HG02571 (cell line): ENCODE results near the gene DAPL1.

ENCODE experiments used
- ATAC-seq: cut with Tn5 transposase; IDR thresholded peaks from one replicate; pipeline ENCODE4 v1.9.1; 2021; ENCODE audit warnings: mild to moderate bottlenecking, moderate library complexity; ENCODE audit not compliant: unreplicated experiment

Gene DAPL1, protein sequence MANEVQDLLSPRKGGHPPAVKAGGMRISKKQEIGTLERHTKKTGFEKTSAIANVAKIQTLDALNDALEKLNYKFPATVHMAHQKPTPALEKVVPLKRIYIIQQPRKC

GRCh38 chr2:158795195-158795924 is at the start of gene DAPL1:
Gene DAPL1 (plus strand): TSS chr2:158795317. CDS start chr2:158795373, 56 bp downstream.
- ATAC-seq, result no peak

DNA sequence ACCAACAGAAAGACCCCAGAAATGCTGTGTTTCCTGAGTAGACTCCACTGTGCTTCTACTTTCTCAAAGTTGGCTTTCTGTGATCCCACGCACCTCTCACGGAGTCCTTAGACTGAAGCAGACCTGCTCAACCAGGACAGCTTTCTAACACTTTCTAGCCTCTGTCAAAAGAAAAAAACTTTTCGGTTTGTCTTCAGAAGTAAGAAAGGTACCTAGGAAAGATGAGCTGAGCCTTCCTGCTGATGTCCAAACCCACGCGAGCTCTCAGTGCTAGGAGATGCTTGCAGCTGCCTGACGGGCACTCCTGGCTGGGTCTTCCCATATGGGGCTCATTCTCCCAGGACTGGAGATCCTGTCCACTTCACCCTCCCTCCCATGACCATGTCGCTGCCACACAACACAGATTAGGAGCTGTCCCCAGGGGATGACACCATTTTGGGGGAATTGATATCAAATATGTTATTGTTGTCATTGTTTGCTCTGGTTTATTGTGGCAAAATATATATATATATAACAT is 49.2 kb upstream of the DAPL1 start:
- no peak for ATAC-seq

DNA sequence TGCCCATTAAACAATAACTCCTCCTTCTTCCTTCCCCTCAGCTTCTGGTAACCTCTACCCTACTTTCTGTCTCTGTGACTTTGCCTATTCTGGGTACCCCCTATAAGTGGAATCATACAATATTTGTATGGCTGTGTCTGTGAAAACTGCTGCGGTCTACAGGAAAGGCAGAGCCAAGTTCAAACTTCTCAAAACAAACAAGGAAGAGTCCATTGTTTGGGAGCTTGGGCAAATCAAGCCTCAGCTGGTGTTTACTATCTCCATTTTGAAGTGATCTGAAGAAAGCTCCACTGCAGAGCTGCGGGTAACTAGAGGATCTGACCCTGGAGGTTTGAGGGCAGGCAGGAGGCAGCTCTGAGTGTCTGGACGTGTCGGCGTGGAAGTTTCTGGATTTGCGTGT is 48.6 kb upstream of the DAPL1 start:
- no peak for ATAC-seq

- ATAC-seq, result no peak
These were observed 47.8 kb upstream of the DAPL1 start for GRCh38 chr2:158747281-158747680.

- ATAC-seq, result no peak
These were observed 46.1 kb upstream of the DAPL1 start for GRCh38 chr2:158748926-158749590.

DNA sequence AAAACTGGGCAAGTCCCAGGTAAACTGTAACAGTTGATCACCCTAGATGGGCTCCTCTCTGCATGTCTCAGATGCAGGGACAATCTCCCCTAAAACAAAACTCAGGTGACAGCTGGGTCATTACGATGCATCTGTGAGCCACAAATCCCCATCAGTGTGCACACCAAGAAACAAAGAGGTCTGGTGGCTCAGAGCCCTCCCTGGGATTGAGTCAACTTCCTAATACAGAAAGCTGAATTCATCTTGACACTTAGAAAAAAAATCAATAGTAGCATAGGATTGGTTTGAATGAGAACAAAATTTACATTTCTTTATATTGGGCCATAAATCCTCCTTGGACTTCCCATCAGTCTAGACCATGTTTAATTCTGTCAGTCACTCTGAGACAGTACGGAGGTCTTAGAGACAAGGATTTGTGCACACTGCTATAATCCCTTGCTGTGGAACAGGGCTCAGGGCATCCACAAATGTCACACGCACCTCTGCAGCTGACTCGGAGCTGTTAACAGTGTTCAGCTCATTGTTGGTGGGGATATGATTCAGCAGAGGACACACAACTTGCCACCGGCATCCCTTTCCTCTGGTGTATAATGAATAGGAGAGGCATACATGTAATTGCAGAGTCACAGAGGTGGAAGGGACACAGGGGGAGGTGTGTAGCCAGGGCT is 44.5 kb upstream of the DAPL1 start:
- no peak for ATAC-seq

DNA sequence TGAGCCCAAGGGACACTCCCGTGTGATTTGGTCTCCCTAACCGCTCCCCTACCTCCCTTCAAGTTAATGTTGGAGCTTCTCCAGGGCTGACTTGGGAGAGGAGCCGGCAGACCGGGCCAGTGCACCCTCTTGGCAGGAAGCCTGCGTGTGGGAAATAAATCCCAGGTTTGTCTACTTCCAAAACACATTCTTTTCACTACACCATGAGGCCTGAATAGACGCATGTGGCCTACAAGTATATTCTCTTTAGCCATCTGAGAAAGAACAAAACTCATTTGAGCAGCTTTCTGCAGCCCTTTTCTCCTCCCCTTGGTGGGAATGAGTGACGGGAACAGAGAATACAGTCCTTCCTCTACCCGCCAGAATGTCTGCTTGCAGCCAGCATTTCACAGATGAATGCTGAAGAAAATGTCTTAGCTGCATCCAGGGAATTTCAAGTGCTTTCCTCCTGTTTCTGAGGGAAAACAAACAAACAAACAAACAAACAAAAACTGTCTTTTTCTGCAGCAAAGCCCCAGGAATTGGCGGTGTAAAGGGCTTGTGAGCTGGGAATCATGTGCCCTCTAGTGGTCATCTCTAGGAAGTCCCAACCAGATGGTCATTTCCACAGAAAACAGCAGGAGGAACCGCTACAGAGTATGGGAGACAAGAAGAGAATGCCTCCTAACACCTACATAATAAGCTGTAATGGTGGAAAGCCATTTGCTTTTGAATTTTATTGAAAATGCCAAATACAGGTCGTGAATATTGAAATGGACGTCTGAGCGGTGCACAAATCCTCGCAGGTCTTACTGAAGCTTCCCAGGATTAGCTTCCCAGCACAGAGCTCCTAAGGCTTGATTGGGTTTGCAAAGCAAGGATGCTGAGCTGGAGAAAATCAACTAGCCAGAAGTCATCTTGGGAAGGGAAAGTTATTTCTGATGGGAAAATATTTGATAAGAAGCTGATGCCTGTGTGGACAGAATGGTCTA is 41.2 kb upstream of the DAPL1 start:
- ATAC-seq, result peak; percentile 73

DNA sequence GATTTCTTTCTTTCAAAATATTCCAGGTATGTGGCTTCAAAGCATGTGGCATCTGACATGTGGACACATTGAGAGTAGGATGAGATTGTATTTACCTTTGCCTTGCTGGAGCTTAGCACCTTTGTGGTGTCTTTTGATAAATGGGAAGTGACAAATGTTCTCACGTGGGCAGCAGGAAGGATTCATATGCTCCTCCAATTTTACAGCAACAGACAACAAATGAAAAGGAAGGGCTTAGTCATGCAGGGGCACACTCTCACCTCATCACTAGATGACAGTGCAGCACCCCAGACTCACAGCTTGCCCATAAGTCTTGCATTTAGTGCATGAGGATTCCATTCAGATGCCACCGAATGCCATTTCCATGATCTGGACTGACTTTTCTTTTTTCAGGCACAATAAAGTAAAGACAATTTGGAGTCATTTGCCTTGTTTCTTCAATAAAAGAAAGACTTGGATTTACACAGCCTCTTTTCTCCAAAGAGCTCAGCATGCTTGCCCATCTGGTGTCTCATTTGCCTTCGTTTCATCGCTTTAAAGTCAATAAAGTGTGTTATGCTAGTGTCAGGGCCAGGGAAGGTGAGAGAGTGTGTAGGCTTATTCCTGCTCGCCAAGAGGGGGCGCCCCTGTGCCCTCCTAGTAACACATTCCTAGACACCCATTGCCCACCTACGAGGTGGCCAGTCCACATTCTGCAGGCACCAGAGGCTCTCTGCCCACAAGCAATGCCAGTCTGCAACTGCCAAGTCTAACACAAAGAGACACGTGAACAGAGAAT is 39.6 kb upstream of the DAPL1 start:
- ATAC-seq, result no peak

DNA sequence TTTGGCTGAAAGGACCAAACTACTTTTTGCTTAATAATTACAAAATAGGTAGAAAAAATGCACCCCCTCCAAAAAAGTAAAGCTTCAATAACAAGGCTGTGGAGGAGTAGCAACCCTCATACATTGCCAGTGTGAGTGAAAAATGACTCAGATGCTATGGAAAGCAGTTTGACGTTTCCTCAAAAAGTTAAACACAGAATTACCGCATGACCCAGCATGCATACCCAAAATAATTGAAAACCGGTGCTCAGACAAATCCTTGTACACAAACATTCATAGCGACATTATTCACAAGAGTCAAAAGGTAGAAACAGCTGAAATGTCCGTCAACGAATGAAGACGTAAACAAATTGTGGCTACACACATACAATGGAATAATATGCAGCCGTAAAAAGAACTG is 38.8 kb upstream of the DAPL1 start:
- no peak for ATAC-seq

GRCh38 chr2:158756976-158757375 is 38.1 kb upstream of the DAPL1 start:
- ATAC-seq, result no peak

- no peak for ATAC-seq
These were observed 34.2 kb upstream of the DAPL1 start for GRCh38 chr2:158760887-158761286.

DNA sequence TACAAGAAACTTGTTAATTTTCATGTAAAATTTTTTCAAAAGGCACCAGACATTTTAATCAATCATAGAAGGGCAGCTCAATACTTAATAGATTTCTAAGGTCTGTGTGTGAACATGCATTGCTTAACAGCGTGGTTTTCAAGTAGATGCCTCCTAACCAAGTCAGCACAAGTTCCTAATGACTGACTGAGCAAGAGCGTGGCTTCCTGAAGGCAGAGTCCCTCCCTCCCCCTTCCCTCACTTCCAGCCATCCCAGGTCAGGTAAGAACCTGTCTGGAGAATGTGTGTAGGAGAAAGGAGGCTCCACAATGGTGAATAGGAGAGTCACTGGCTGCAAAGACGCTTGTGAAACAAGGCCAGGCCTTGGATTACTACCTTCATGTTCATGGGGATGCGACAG is 33.5 kb upstream of the DAPL1 start:
- ATAC-seq, result no peak

DNA sequence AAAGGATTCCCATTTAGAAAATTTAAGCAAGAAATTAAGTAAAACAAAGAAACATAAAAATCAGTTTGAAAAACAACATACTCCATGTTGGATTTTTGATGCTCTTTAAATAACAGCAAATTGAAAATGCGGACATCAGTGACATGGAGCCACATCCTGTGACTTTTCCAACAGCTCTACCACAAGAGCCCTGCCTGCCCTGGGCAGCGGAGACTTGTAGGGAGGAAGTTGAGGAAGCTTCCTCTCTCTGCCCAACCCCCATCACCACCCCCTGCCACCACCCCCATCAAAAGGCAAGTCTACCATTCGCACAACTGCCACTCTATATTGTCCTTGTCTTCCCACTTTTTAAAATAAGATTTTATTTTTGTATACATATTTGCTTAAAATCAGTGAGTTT is 32.8 kb upstream of the DAPL1 start:
- ATAC-seq, result no peak

- ATAC-seq, result no peak
These were observed 28.6 kb upstream of the DAPL1 start for GRCh38 chr2:158766524-158766923.

- no peak for ATAC-seq
These were observed 22.6 kb upstream of the DAPL1 start for GRCh38 chr2:158772306-158773078.

DNA sequence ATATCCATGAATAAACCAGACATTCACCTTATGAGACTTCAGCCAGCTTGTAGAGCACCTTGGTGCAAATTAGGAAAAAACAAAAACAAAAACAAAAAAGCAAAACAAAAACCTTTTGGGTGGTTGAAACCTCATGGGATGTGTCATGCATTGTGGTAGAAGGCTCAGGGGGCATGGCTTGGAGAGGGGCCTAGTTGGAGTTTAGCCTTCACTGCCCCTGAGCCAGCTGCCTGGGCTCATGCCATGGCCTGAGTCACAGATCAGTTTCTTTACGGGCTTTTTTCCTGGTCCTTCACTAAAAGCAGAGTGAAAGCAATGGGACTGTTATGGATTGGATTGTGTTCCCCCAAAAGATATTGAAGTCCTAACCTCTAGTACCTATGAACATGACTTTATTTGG is 22.0 kb upstream of the DAPL1 start:
- ATAC-seq, result no peak

DNA sequence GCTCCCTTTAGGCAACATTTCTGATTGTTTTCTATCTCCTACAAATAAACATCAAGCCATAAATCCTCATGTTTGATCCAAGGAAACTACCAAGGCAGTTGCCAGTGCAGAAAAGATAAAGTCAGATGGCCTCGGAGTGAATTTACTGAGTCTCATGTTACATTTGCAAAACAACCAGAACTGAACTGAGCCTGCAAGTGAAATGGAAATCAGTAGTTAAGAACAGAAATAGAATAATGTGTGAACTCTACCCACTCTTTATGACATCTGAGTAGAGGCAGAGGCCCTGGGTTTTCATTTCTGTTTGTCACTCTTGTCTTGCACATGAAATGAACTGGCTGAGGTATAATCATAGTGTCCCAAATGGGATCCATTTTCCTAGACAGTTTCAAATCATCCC is 20.4 kb upstream of the DAPL1 start:
- no peak for ATAC-seq

DNA sequence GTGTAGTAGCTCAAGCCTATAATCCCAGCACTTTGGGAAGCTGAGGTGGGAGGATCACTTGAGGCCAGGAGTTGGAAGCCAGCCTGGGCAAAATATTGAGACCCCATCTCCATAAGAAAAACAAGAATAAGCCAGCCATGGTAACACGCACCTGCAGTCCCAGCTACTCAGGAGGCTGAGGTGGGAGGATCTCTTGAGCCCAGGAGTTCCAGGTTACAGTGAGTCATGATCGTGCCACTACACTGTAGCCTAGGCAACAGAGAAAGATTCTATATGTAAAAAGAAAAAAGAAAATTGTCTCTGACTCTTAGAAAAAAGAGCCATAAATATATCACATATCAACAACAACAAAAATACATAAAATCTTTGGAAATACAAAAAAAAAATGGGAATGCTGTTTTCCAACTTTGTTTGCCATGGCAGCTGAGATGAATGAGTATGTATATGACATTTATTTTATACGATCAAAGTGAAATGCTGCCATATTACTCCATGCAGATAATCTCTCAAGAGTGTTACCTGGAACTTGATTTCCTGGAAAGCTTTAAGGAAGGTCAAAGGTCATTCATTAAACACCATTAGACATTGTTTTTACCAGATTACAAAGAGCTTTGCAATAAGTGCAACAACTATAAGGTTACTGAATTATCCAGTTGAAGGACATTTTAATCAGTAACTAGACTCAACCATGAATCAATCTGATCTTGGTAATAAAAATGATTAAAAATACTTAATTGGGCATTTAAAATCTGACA is 19.7 kb upstream of the DAPL1 start:
- ATAC-seq, result no peak
